Motor neuron (in vitro differentiated cells): ENCODE data around the gene SAC3D1. TPM values are rescaled to one million over a fixed set of nuclear protein-coding genes. Genes with fewer than 3 reads are reported as not detected.

Experiments
- ATAC-seq, 8 experiments: fragments of 200-7000 bp; cut with Tn5 transposase; replicated peaks in 6 of 8; 2 replicates each; pipeline ENCODE4 v1.8.0; 2021; ENCODE audit warnings: mild to moderate bottlenecking in 8 of 8, moderate library complexity in 8 of 8
- H3K27ac ChIP-seq, 2 donors: fragments of 250-450 bp; sonication (Bioruptor Pico); 2 replicates each; pipeline ENCODE4 v1.9.0; 2021; ENCODE audit warnings: antibody characterized with exemption in 2 of 2, mild to moderate bottlenecking in 2 of 2, moderate library complexity in 1 of 2
- H3K4me1 ChIP-seq, 2 donors: fragments of 250-450 bp; sonication (Bioruptor Pico); replicated peaks in 1 of 2; 2 replicates each; pipeline ENCODE4 v1.6.1; 2021; ENCODE audit warnings: antibody characterized with exemption in 2 of 2, mild to moderate bottlenecking in 2 of 2, moderate library complexity in 1 of 2
- H3K4me3 ChIP-seq, 5 donors: fragments of 250-450 bp; sonication (Bioruptor Pico); 2 replicates each; pipeline ENCODE4 v1.9.0; 2021; ENCODE audit warnings: antibody characterized with exemption in 5 of 5, mild to moderate bottlenecking in 5 of 5, moderate library complexity in 4 of 5
- WGBS, 10 experiments: fragments of 450-650 bp; shearing (Covaris generic); methylation state at CpG; one replicate each; pipeline ENCODE4 v1.0.0; 2022; 5-methylcytosine and 5-hydroxymethylcytosine counted together
- in situ Hi-C, 9 experiments: fragments of 400-800 bp; cut with MboI; loops; one replicate each; pipeline ENCODE4 v1.15.0; 2021; ENCODE audit warnings: low sequenced_read_pairs in 9 of 9, low pct_unique_long_range_greater_than_20kb in 2 of 9; ENCODE audit not compliant: unreplicated experiment in 9 of 9
- total RNA-seq, 8 experiments: library from RNA; unstranded; fragments of 300-600 nt; gene quantifications; 2 replicates each; pipeline versions ENCODE4 v1.2.3 to v1.2.4, GENCODE V29; 2022

The SAC3D1 gene
- total RNA-seq, 8 experiments from 2014 or later, result 8.9 to 18.2 (median 11.5) TPM

DNA sequence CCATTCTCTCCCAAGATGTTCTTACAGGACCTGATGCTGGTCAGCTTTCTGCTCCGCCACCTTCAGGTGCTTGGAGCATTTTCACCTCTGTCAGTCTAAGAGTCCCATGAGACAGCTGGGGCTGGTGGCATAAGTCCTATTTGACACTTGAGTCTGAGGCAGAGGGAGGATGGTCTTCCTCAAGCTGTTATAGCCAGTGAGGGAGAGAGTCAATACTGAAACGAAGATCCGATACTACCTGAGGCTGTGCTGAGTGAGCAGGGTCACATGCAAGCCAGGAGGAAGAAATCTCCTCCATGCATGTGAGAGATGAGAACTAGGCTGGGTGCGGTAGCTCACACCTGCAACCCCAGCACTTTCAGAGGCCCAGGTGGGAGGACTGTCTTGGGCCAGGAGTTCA, 48.6 kb downstream of the SAC3D1 start:
- Histone ChIP-seq H3K27ac (no peak overlapping the region), H3K4me3 (no peak overlapping the region), H3K4me1 (peaks cover 8% of the 10 kb centered on the region in 2 donors)
- in situ Hi-C loops, result no loop called here
- 50 to 100% (median 96%) methylated on average over 1 to 3 of the region's 4 CpGs; no CpG with 5 or more reads in 5 of the 10 experiments for WGBS, 10 experiments
- no peak for ATAC-seq

DNA sequence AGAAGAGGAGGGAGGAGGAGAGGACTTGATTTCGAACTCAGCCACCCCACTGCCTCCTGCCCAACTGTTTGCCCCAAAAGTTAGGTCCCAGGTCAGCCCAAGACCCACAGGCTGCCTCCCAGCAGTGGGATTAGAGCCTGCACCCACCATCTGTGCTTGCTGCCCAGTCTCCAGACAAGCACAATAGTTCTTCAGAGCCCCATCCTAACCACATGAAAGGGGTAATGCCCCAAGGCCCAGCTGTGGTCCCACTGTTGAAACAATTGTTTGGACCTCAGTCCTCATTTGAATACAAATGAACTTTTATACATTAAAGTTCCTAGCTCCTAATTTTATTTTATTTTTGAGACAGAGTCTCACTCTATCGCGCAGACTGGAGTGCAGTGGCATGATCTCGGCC, 49.6 kb downstream of the SAC3D1 start:
- peaks cover 0 to under 1% of the 10 kb centered on the region in 2 donors for H3K4me1 ChIP-seq
- no peak overlapping the region for H3K27ac ChIP-seq
- WGBS, 10 experiments, result 78 to 100% (median 95%) methylated on average over 1 to 3 of the region's 4 CpGs; no CpG with 5 or more reads in 3 of the 10 experiments
- in situ Hi-C loops, result no loop called here
- no peak for ATAC-seq
- no peak overlapping the region for H3K4me3 ChIP-seq

Other genes with a start within 250 kb of the SAC3D1 start
- 10 to 100 TPM in 3 of 8 experiments, 1 to 10 TPM in 5; 3.0 to 15.7 (median 7.2) TPM for gene MAP4K2, start 238.0 kb upstream of the SAC3D1 start, total RNA-seq
- gene MEN1, start 230.7 kb upstream of the SAC3D1 start, total RNA-seq, result 10 to 100 TPM; 12.8 to 28.2 (median 17.3) TPM
- gene CDC42BPG, start 196.6 kb upstream of the SAC3D1 start, total RNA-seq, result 1 to 10 TPM in 1 of 8 experiments, under 1 TPM in 6, not detected in 1; 0.05 to 1.2 (median 0.22) TPM
- gene EHD1, start 162.6 kb upstream of the SAC3D1 start, total RNA-seq, result 10 to 100 TPM; 20.2 to 37.2 (median 30.6) TPM
- 10 to 100 TPM in 4 of 8 experiments, 1 to 10 TPM in 4; 4.9 to 37.2 (median 9.6) TPM for gene ATG2A, start 124.0 kb upstream of the SAC3D1 start, total RNA-seq
- gene PPP2R5B, start 116.5 kb upstream of the SAC3D1 start, total RNA-seq, result 10 to 100 TPM in 6 of 8 experiments, 1 to 10 TPM in 2; 8.4 to 48.7 (median 25.8) TPM
- under 1 TPM in 3 of 8 experiments, not detected in 5; 0.16 to 0.93 (median 0.76) TPM for gene GPHA2, start 105.3 kb upstream of the SAC3D1 start, total RNA-seq
- gene MAJIN, start 69.1 kb upstream of the SAC3D1 start, total RNA-seq, result 1 to 10 TPM in 1 of 8 experiments, under 1 TPM in 3, not detected in 4; 0.11 to 1.8 (median 0.18) TPM
- gene BATF2, start 44.2 kb upstream of the SAC3D1 start, total RNA-seq, result 10 to 100 TPM in 1 of 8 experiments, 1 to 10 TPM in 4, under 1 TPM in 3; 0.22 to 15.8 (median 1.1) TPM
- 100 to 1,000 TPM; 103 to 151 (median 108) TPM for gene ARL2, start 27.1 kb upstream of the SAC3D1 start, total RNA-seq
- gene SNX15, start 13.8 kb upstream of the SAC3D1 start, total RNA-seq, result 10 to 100 TPM in 7 of 8 experiments, 1 to 10 TPM in 1; 8.5 to 27.1 (median 13.9) TPM
- 1 to 10 TPM in 2 of 8 experiments, under 1 TPM in 5, not detected in 1; 0.52 to 3.9 (median 0.93) TPM for gene NAALADL1, start 17.3 kb downstream of the SAC3D1 start, total RNA-seq
- 10 to 100 TPM in 3 of 8 experiments, 1 to 10 TPM in 4, under 1 TPM in 1; 0.97 to 25.2 (median 2.0) TPM for gene CDCA5, start 42.8 kb downstream of the SAC3D1 start, total RNA-seq
- 10 to 100 TPM; 33.2 to 95.4 (median 41.7) TPM for gene ZFPL1, start 43.0 kb downstream of the SAC3D1 start, total RNA-seq
- 100 to 1,000 TPM in 3 of 8 experiments, 10 to 100 TPM in 5; 58.3 to 137 (median 89.5) TPM for gene VPS51, start 55.0 kb downstream of the SAC3D1 start, total RNA-seq
- 10 to 100 TPM; 31.4 to 86.3 (median 45.9) TPM for gene TM7SF2, start 70.7 kb downstream of the SAC3D1 start, total RNA-seq
- 10 to 100 TPM in 7 of 8 experiments, 1 to 10 TPM in 1; 8.4 to 18.4 (median 13.3) TPM for gene ZNHIT2, start 76.5 kb downstream of the SAC3D1 start, total RNA-seq
- gene FAU, start 80.9 kb downstream of the SAC3D1 start, total RNA-seq, result 1,000 to 10,000 TPM in 7 of 8 experiments, 100 to 1,000 TPM in 1; 848 to 1,834 (median 1,237) TPM
- 10 to 100 TPM; 43.2 to 75.9 (median 52.0) TPM for gene MRPL49, start 81.1 kb downstream of the SAC3D1 start, total RNA-seq
- gene SYVN1, start 93.3 kb downstream of the SAC3D1 start, total RNA-seq, result 10 to 100 TPM; 11.0 to 26.5 (median 18.1) TPM
- under 1 TPM in 1 of 8 experiments, not detected in 7; 0.28 TPM for gene SPDYC, start 129.0 kb downstream of the SAC3D1 start, total RNA-seq
- 10 to 100 TPM; 32.0 to 79.8 (median 45.3) TPM for gene CAPN1, start 140.7 kb downstream of the SAC3D1 start, total RNA-seq
- 10 to 100 TPM in 3 of 8 experiments, 1 to 10 TPM in 5; 2.9 to 22.0 (median 6.0) TPM for gene POLA2, start 220.8 kb downstream of the SAC3D1 start, total RNA-seq